Stimulated activated CD8-positive, alpha-beta memory T cell treated with anti-CD3 and anti-CD28 coated beads, Interleukin-4, amount 100 ng/mL, for 24 hours (primary cell): Measurements from ENCODE around the gene S100PBP.

Experiments used
- DNase-seq: peaks from one replicate; pipeline ENCODE4 v3.0.0-alpha.2; 2020; ENCODE audit warnings: low read depth

Gene S100PBP

GRCh38 chr1:32887623-32888022 is 70.2 kb downstream of the S100PBP start:
- no peak for DNase-seq

- no peak for DNase-seq
These were observed 70.7 kb downstream of the S100PBP start for GRCh38 chr1:32888134-32888533.

- no peak for DNase-seq
These were observed 71.4 kb downstream of the S100PBP start for GRCh38 chr1:32888677-32889420.

- no peak for DNase-seq
These were observed 72.4 kb downstream of the S100PBP start for GRCh38 chr1:32889731-32890278.

GRCh38 chr1:32890516-32891240 is 73.2 kb downstream of the S100PBP start:
- DNase-seq: no peak

GRCh38 chr1:32891241-32891570 is 73.8 kb downstream of the S100PBP start:
- no peak for DNase-seq

GRCh38 chr1:32891630-32892029 is 74.2 kb downstream of the S100PBP start:
- no peak for DNase-seq

- DNase-seq: no peak
These were observed 75.1 kb downstream of the S100PBP start for GRCh38 chr1:32892368-32893197.

- DNase-seq: no peak
These were observed 76.0 kb downstream of the S100PBP start for GRCh38 chr1:32893198-32894018.

GRCh38 chr1:32894019-32894600 is 76.7 kb downstream of the S100PBP start:
- DNase-seq: no peak

- no peak for DNase-seq
These were observed 77.2 kb downstream of the S100PBP start for GRCh38 chr1:32894681-32895080.

- DNase-seq: no peak
These were observed 78.1 kb downstream of the S100PBP start for GRCh38 chr1:32895325-32896215.

- no peak for DNase-seq
These were observed 79.0 kb downstream of the S100PBP start for GRCh38 chr1:32896451-32896850.

GRCh38 chr1:32897082-32898049 is 79.9 kb downstream of the S100PBP start:
- no peak for DNase-seq

- DNase-seq: no peak
These were observed 80.6 kb downstream of the S100PBP start for GRCh38 chr1:32898056-32898455.

GRCh38 chr1:32898958-32899357 is 81.5 kb downstream of the S100PBP start:
- no peak for DNase-seq

- no peak for DNase-seq
These were observed 82.3 kb downstream of the S100PBP start for GRCh38 chr1:32899586-32900296.

GRCh38 chr1:32900371-32900955 is 83.0 kb downstream of the S100PBP start:
- DNase-seq: no peak
